ENCODE measurements around the gene TCP11L2.

DNA sequence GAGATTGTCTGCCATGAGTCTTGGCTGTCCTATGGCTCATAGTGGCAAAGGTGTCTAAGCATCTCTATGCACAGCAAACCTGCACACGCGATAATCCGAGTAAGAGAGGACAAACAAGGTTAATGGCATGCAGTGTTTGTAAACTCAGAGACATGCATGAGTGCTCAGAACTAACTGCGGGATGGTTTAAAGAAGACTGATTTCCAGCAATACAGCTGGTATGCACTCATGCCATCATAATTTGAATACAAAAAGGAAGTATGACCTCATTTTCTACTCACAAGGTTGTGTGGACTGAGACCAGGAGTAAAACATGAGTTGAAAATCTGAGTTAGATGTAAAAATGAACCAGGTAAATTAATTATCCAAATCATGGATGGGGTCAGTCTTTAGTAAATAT, 16.6 kb upstream of the TCP11L2 start:
- TF ChIP-seq, protein P1, sequence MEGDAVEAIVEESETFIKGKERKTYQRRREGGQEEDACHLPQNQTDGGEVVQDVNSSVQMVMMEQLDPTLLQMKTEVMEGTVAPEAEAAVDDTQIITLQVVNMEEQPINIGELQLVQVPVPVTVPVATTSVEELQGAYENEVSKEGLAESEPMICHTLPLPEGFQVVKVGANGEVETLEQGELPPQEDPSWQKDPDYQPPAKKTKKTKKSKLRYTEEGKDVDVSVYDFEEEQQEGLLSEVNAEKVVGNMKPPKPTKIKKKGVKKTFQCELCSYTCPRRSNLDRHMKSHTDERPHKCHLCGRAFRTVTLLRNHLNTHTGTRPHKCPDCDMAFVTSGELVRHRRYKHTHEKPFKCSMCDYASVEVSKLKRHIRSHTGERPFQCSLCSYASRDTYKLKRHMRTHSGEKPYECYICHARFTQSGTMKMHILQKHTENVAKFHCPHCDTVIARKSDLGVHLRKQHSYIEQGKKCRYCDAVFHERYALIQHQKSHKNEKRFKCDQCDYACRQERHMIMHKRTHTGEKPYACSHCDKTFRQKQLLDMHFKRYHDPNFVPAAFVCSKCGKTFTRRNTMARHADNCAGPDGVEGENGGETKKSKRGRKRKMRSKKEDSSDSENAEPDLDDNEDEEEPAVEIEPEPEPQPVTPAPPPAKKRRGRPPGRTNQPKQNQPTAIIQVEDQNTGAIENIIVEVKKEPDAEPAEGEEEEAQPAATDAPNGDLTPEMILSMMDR (IDR thresholded peaks at IDR 0.05): no peak
- TF ChIP-seq ZFX (IDR thresholded peaks at IDR 0.05; ENCODE audit: borderline replicate concordance): no peak
